Hair follicle dermal papilla cell (primary cell): ENCODE results near the gene GALT. TPM values are rescaled to one million over a fixed set of nuclear protein-coding genes. Genes with fewer than 3 reads are reported as not detected.

Source experiments
- small RNA-seq: library from RNA; depleted of rRNA; stranded (forward); fragments of <200 nt; gene quantifications from one replicate; pipeline ENCODE3, GENCODE V24; 2012
- total RNA-seq: library from RNA; depleted of rRNA; stranded (reverse); fragments of >200 nt; gene quantifications from 2 replicates; pipeline ENCODE4 v1.2.3, GENCODE V29; 2012

GALT gene
- 52.6 and 54.6 TPM in 2 replicates for total RNA-seq

GRCh38 chr9:34646211-34647083 lies at the start of gene GALT:
TSS of gene GALT (plus strand) at chr9:34646675. CDS start at chr9:34646705, 30 bp downstream.

DNA sequence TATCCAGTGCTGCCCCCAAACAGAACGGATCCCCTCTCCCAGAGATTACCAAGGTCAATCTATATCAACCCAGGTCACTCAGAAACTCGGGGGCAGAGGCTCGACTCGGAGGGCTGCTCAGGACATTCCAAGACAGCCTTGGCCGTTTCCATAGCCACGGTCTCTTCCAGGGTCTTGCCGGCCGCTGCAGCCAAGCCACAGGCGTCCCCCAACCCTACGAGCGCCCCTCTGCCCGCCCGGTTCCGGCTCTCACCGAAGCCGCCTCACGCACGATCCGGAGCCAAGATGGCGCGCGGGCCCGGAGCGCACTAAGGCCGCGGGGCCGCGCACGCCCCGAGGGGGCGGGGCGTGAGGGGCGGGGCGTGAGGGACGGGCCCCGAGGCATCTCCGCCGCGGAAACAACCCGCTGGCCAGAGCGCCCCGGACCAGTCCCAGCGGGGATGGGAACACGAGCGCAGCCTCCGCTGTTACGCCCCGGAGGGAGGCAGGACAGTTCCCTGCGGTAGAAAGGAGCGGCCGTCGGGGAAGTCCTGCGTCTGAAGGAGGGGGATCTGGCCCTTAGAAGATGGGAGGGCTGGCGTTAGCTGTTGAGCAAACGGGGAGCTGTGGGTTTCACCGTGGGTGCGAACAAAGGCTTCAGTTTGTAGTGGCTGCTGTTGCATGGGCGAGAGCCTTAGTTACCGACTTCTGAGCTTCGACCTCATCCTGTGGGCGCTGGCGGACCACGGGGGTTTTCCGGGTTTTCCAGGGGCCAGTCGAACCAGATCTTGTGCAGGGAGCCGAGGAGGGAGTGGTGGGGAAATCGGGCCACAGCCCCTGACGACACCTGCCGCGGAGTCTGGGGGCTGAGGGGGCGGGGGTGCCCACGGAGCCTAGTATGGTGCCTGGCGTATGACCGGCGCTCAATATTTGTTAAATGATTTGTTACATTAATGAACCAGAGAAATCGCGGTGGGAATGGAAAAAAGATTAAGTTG lies 34.4 kb upstream of the GALT start, which contains the start of gene RPP25L:
TSS of gene RPP25L (minus strand) at position 287 of the 977 bp plus-strand sequence. CDS start 801 bp downstream, outside the sequence.

DNA sequence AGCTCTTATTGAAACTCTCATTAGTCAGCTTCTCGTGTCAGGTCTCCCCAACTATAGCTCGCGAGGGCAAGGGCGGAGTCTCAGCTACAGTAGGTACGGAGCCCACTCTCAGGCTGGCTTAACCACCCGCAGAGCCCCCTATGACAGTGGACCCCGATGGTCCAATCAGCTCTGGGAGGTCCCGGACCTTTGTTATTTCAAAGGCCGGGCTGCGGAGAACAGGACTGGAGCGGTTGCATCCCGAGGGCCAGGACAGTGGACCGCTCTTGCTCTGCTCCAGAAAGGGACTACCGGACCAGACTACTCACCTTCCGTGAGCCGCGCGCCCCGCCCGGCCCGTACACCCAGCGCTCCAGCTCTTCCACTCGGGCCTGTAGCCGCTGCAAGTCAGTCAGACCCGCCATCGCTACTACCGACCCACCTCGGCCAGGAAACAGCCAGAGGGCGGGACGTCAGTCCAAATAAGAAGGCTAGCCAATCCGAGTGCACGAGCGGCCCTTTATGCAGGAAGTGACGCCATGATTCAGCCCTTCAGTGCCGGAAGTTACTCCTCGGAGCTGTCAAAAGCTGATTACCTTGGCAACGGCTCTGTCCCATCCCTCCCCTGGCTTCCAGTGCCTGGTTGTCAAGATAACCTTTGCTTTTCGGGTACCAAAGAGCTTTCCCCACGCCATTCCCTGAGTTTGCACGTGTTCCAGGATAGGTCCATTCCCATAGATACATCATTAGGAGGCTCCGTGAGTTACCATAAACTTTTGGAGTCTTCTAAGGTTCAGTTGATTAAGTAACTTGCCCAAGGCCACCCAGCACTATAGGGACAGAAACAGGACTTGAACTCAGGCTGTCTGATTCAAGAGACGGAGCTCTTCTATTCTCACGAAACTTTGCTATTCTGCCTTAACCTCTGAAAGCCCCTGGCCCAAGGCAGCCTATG lies 26.1 kb upstream of the GALT start, which contains the start of gene DCTN3:
TSS of gene DCTN3 (minus strand) at position 435 of the 934 bp plus-strand sequence. CDS start at position 404, 31 bp downstream.

DNA sequence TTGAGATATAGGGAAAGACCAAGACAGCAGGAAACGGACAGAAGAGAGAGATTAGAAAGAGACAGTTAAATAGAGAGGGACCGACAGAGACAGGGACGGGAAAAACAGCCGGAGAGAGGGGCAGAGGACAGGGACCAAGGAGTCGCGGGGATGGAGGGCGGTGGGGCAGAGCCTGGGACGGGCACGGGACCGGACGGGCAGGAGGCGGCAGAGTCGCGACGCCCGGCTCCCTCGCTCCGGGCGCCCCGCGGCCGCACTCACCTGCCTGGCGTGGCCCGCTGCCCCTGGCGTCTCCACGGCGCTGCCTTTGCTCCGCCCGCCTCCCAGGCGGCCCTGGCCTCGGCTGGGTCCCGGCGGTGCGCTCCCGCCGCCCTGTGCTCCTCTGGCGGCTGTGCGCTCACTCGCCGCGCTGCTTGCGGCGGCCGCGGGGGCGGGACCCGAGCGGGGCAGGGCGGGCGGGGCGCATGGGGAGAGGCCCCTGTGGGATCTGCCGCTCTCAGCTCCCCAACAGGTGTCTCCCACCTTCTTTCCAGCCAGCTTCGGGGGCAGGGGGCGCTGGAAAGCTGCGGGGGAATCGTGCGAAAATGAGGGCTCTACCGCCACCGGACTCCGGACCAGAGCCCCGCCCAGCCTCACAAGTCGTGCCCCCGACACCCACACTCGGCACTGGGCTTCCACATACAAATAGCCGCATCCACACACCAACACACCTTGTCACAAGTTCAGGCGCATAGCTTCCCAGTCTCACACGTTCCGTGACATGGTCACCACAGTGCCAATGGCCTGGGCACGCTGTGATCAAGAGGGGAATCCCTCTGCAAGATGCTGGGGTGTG lies 17.6 kb upstream of the GALT start, which contains the start of gene ARID3C:
TSS of gene ARID3C (minus strand) at position 411 of the 835 bp plus-strand sequence. CDS start 1,052 bp downstream, outside the sequence.

DNA sequence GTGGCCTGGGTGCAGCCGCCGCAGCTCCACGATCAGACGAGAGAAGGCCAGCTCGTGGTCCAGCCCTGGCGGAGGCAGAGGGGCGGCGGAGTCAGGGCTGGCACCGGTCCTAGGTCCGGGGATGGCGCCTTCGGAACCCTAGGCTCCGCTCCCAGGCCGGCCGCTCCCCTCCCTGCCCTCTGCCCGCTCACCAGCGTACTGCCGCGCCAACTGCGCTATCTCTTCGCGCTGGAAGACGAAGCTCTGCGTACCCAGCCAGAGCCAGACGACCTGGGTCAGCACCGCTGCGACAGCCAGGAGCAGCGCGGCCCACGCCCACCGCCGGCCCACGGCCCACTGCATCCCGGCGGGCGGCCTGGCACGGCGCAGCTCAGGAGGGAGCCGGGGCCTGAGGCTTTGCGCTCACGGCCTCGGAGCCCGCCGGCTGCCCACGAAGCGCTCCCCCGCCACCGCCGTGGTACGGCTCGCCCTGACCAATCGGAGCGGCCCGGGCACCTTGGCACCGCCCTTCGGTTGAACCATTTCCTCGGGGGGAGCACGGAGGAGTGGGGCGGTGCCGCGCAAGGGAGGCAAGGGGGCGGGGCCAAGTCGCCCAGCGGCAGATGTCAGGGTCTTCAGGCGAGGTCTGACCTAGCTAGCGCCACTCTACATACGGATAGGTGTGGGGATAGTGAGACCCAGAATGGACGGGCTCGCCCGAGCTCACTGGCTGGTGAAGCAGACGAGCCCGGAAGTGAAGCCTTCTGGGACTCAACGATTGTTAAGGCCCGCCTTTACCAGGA lies 8.9 kb upstream of the GALT start, which contains the start of gene SIGMAR1:
TSS of gene SIGMAR1 (minus strand) at position 432 of the 782 bp plus-strand sequence. CDS start at position 342, 90 bp downstream.

GRCh38 chr9:34651876-34652601 lies 5.6 kb downstream of the GALT start, which contains the start of gene IL11RA:
TSS of gene IL11RA (plus strand) at chr9:34652185. CDS start at chr9:34655218, 3,033 bp downstream.

GRCh38 chr9:34662526-34663302 lies 16.2 kb downstream of the GALT start, which contains the start of gene CCL27:
TSS of gene CCL27 (minus strand) at chr9:34662657. CDS start at chr9:34662633, 24 bp downstream.

DNA sequence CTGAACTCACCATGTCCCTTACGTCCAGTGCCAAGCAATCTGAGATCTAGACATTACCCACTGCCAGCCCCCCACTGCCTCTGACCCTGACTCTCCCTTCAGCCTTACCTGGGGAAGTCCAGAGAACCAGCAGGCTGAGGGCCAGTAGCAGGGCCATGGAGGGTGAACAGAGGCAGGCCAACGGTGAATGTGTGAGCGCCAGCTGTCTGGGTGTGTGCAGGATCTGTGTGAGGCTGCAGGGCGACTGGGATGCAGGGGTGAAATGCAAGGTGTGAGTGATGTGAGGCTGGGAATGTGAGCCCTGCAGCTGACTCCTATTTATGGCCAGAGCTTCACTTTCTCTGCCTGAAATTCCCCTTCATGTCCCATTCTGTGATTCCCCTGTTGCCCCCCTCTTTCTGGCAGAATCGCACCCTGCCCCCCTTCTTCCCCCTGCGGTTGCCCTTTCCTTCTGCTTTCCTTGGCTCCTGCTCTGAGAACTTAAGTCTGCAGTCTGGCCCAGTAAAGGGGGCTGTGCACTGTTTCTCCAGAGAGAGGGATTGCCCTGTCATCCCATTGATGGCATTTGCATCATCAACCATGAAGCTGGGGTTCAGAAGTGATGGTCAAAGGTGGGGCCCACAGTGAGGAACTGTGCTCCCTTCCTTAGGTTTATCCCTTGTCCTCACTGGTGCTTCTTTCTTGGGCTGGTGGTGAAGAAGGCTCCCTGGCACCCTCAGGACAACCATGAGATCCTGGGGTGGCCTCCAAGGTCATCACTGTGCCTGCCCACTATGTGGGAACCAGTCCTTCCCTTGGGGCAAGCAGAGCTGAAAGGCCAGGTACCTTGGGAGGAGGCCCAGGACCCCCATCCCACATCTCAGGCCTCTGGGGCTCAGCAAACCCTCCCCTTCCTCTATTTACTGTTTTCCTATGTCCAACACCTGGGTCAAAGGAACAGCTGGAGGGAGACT lies 44.8 kb downstream of the GALT start, which contains the start of gene CCL19:
TSS of gene CCL19 (minus strand) at position 294 of the 953 bp plus-strand sequence. CDS start at position 157, 137 bp downstream.

Small RNAs within 50 kb of the gene (small RNA-seq; reads per million reads assigned to genes)
- gene CCL27 = not detected

Other genes with a start within 250 kb of the GALT start
- 14.9 and 16.5 TPM in 2 replicates for gene FAM219A, start 188.1 kb upstream of the GALT start, total RNA-seq
- not detected in 2 replicates for gene DNAI1, start 187.9 kb upstream of the GALT start, total RNA-seq
- gene ENHO, start 123.7 kb upstream of the GALT start, total RNA-seq = not detected in 2 replicates
- not detected in 2 replicates for gene CNTFR, start 57.0 kb upstream of the GALT start, total RNA-seq
- gene RPP25L, start 34.6 kb upstream of the GALT start, total RNA-seq = 15.4 and 18.3 TPM in 2 replicates
- 58.1 and 78.7 TPM in 2 replicates for gene DCTN3, start 26.2 kb upstream of the GALT start, total RNA-seq
- gene ARID3C, start 17.6 kb upstream of the GALT start, total RNA-seq = 0.12 and 0.32 TPM in 2 replicates
- 78.9 and 83.9 TPM in 2 replicates for gene SIGMAR1, start 8.9 kb upstream of the GALT start, total RNA-seq
- gene IL11RA, start 5.5 kb downstream of the GALT start, total RNA-seq = 86.6 and 89.4 TPM in 2 replicates
- not detected in 2 replicates for gene CCL27, start 16.0 kb downstream of the GALT start, total RNA-seq
- not detected in 2 replicates for gene CCL19, start 44.6 kb downstream of the GALT start, total RNA-seq
- gene CCL21, start 63.5 kb downstream of the GALT start, total RNA-seq = not detected in 2 replicates